B cell (primary cell): ENCODE results near the gene SSBP2. TPM values are rescaled to one million over a fixed set of nuclear protein-coding genes. Genes with fewer than 3 reads are reported as not detected.

Source experiments
- ATAC-seq: fragments of 200-7000 bp; cut with Tn5 transposase; one replicate; pipeline ENCODE4 v1.10.0; 2021; ENCODE audit warnings: low read depth, mild to moderate bottlenecking, moderate number of reproducible peaks, moderate library complexity
- CTCF ChIA-PET: fragments of 350-600 bp; sonication (Branson Sonifier 250); formaldehyde crosslinking; loops from one replicate; lab custom pipeline; 2021; ENCODE audit warnings: antibody characterized with exemption, inconsistent platforms; lab: Charles Lee
- POLR2A ChIA-PET: fragments of 350-600 bp; sonication (Branson Sonifier 250); formaldehyde crosslinking; loops from one replicate; lab custom pipeline; 2021; ENCODE audit warnings: antibody characterized with exemption; lab: Charles Lee
- DNase-seq: peaks from one replicate; pipeline ENCODE4 v3.0.0; 2013
- H2AFZ ChIP-seq: 2 replicates; pipeline ENCODE4 v1.6.1; 2012; ENCODE audit warnings: mild to moderate bottlenecking, low read depth, low read length; ENCODE audit not compliant: insufficient read depth, poor library complexity, severe bottlenecking
- H3K27ac ChIP-seq, 2 donors: 1 replicate in 1 of 2; 2 replicates in 1 of 2; pipeline ENCODE4 v1.5.1; 2012 to 2013; ENCODE audit warnings: low read length in 2 of 2, mild to moderate bottlenecking in 2 of 2, moderate library complexity in 1 of 2
- H3K27me3 ChIP-seq, 4 experiments: fragments of 200-600 bp in 1 of 4; sonication (generic) in 1 of 4; replicated peaks in 1 of 4; 1 replicate in 2 of 4; 2 replicates in 2 of 4; pipeline versions ENCODE4 v1.6.1 to v1.7.0; 2013 to 2016; ENCODE audit warnings: low read length in 3 of 4, mild to moderate bottlenecking in 2 of 4, mixed read lengths in 1 of 4, moderate library complexity in 1 of 4; ENCODE audit not compliant: insufficient read depth in 4 of 4, control insufficient read depth in 3 of 4; ENCODE audit errors: control extremely low read depth in 1 of 4
- H3K36me3 ChIP-seq, 2 experiments: replicated peaks in 1 of 2; 1 replicate in 1 of 2; 2 replicates in 1 of 2; pipeline versions ENCODE4 v1.6.1 to v1.7.1; 2013; ENCODE audit warnings: low read length in 1 of 2; ENCODE audit not compliant: insufficient read depth in 2 of 2, control insufficient read depth in 1 of 2; ENCODE audit errors: control extremely low read depth in 1 of 2, extremely low read depth in 1 of 2
- H3K4me1 ChIP-seq, 2 donors: fragments of 200-600 bp in 1 of 2; sonication (generic) in 1 of 2; 1 replicate in 1 of 2; 2 replicates in 1 of 2; pipeline versions ENCODE4 v1.5.1 to v1.6.1; 2013 to 2017; ENCODE audit warnings: low read length in 2 of 2; ENCODE audit not compliant: control insufficient read depth in 2 of 2, insufficient read depth in 2 of 2
- H3K4me2 ChIP-seq: replicated peaks from 2 replicates; pipeline ENCODE3; 2012; ENCODE audit warnings: mild to moderate bottlenecking, low read depth, low read length; ENCODE audit not compliant: poor library complexity, severe bottlenecking
- H3K4me3 ChIP-seq, 5 experiments: fragments of 200-600 bp in 1 of 5; sonication (generic) in 1 of 5; 1 replicate in 3 of 5; 2 replicates in 2 of 5; pipeline versions ENCODE4 v1.5.1 to v1.7.0; 2011 to 2016; ENCODE audit warnings: low read length in 4 of 5, mild to moderate bottlenecking in 4 of 5, low read depth in 2 of 5, control low read depth in 1 of 5, moderate library complexity in 1 of 5; ENCODE audit not compliant: insufficient read depth in 1 of 5; ENCODE audit errors: control extremely low read depth in 1 of 5, extremely low read depth in 1 of 5
- H3K79me2 ChIP-seq: fragments of 200-600 bp; sonication (generic); one replicate; pipeline ENCODE4 v1.6.0; 2016; ENCODE audit warnings: low read length; ENCODE audit not compliant: control insufficient read depth, insufficient read depth
- H3K9ac ChIP-seq: fragments of 200-600 bp; sonication (generic); 2 replicates; pipeline ENCODE4 v1.6.1; 2017; ENCODE audit warnings: mild to moderate bottlenecking, low read length, moderate library complexity
- H3K9me3 ChIP-seq, 3 donors: one replicate each; pipeline versions ENCODE4 v1.6.1 to v1.7.1; 2013; ENCODE audit warnings: low read length in 2 of 3; ENCODE audit not compliant: control insufficient read depth in 2 of 3, insufficient read depth in 1 of 3; ENCODE audit errors: control extremely low read depth in 1 of 3
- H4K20me1 ChIP-seq: 2 replicates; pipeline ENCODE4 v1.6.0; 2012; ENCODE audit warnings: mild to moderate bottlenecking, low read length; ENCODE audit not compliant: insufficient read depth, control insufficient read depth, poor library complexity, severe bottlenecking
- H3K27ac Mint-ChIP-seq: one replicate; pipeline ENCODE4 v1.8.0; 2021; ENCODE audit warnings: mixed read lengths
- H3K27me3 Mint-ChIP-seq: one replicate; pipeline ENCODE4 v1.8.0; 2021; ENCODE audit warnings: mixed read lengths
- H3K4me1 Mint-ChIP-seq: one replicate; pipeline ENCODE4 v1.8.0; 2021; ENCODE audit warnings: mixed read lengths
- H3K4me3 Mint-ChIP-seq: one replicate; pipeline ENCODE4 v1.8.0; 2021; ENCODE audit warnings: mixed read lengths
- H3K9me3 Mint-ChIP-seq: one replicate; pipeline ENCODE4 v1.8.0; 2022; ENCODE audit warnings: mixed read lengths; ENCODE audit not compliant: insufficient read depth
- CTCF ChIP-seq: fragments of 200-600 bp; IDR thresholded peaks from one replicate; pipeline ENCODE4 v1.8.0; 2022; ENCODE audit warnings: antibody characterized with exemption, mild to moderate bottlenecking
- EZH2 ChIP-seq: IDR thresholded peaks from 2 replicates; pipeline ENCODE4 v1.6.1; 2012; ENCODE audit warnings: borderline replicate concordance, low read depth, mild to moderate bottlenecking, moderate library complexity, low read length; ENCODE audit not compliant: insufficient read depth, poor library complexity, severe bottlenecking
- WGBS: methylation state at CpG from one replicate; pipeline ENCODE4 v1.1.5; 2013; ENCODE audit warnings: missing lambda C conversion rate; ENCODE audit not compliant: insufficient coverage; 5-methylcytosine and 5-hydroxymethylcytosine counted together
- intact Hi-C: fragments of 100-400 bp; cut with micrococcal nuclease; formaldehyde crosslinking; loops from one replicate; pipeline ENCODE4 v1.10.0; 2022
- polyA plus RNA-seq: library from polyadenylated mRNA; depleted of rRNA; stranded (reverse); fragments of >200 nt; gene quantifications from 2 replicates; pipeline ENCODE4 v1.2.3, GENCODE V29; 2012
- total RNA-seq, 2 donors: library from RNA; stranded (reverse); fragments of 120-200 nt in 1 of 2; gene quantifications; 1 replicate in 1 of 2; 2 replicates in 1 of 2; pipeline versions ENCODE4 v1.2.3 to v1.2.4, GENCODE V29; 2013 to 2022

Gene SSBP2
- total and polyA plus RNA-seq, 2 donors (not counting 1 experiment from before 2014, with no cell fraction given) = 40.9 to 49.6 TPM

DNA sequence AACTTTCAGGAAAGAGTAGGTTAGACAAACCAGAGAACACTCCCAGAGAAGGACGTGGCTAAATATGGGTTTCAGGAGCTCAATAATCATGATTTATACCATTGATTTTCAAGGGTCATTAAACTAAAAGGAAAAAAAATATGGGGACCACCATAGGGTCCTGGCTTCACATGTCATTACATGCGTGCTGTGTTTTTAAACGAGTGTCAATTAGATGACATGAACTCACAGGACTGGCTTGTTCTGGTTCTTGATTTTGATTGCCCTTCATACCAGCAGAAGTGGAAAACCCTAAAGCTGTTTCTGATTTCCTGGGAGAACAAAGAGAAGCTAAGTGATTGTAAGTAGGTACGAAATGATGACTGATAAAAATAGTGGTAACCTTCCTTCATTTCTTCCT lies 362.7 kb downstream of the SSBP2 start:
- no peak overlapping the region for H3K27ac Mint-ChIP-seq
- intact Hi-C loops = no loop called here
- Histone ChIP-seq H2AFZ (no peak overlapping the region), H3K9ac (no peak overlapping the region), H3K27ac (no peak overlapping the region), H3K27me3 (peaks cover 0 to 15% (median 8%) of the 10 kb centered on the region in 4 experiments), H3K4me1 (no peaks in the 10 kb centered on the region), H3K4me2 (no peak overlapping the region), H4K20me1 (no peaks in the 10 kb centered on the region), H3K4me3 (no peak overlapping the region), H3K9me3 (no peaks in the 10 kb centered on the region), H3K79me2 (no peaks in the 10 kb centered on the region), H3K36me3 (no peaks in the 10 kb centered on the region)
- DNase-seq = no peak
- no peak overlapping the region for H3K4me3 Mint-ChIP-seq
- TF ChIP-seq EZH2 = no peak
- TF ChIP-seq CTCF = no peak
- POLR2A ChIA-PET = no interaction called here
- ATAC-seq = no peak
- H3K27me3 Mint-ChIP-seq = peaks cover 33% of the 10 kb centered on the region
- WGBS = 100% methylated on average over 2 of the region's 4 CpGs
- CTCF ChIA-PET = no interaction called here
- H3K4me1 Mint-ChIP-seq = no peaks in the 10 kb centered on the region
- no peaks in the 10 kb centered on the region for H3K9me3 Mint-ChIP-seq

- ChIA-PET POLR2A (interaction anchor here (0.6 kb wide), 1 partner anchor 592 kb away, joined by 3 read pairs; no protein-coding TSS in a partner anchor), CTCF (no interaction called here)
- DNase-seq (no peak), ATAC-seq (no peak)
- H3K4me1 Mint-ChIP-seq = no peaks in the 10 kb centered on the region
- Histone ChIP-seq H3K79me2 (no peaks in the 10 kb centered on the region), H3K9ac (no peak overlapping the region), H2AFZ (no peak overlapping the region), H3K27ac (no peak overlapping the region), H4K20me1 (no peaks in the 10 kb centered on the region), H3K4me1 (no peaks in the 10 kb centered on the region), H3K4me2 (no peak overlapping the region), H3K4me3 (no peak overlapping the region), H3K36me3 (no peaks in the 10 kb centered on the region), H3K9me3 (no peaks in the 10 kb centered on the region), H3K27me3 (no peaks in the 10 kb centered on the region)
- H3K27ac Mint-ChIP-seq = no peak overlapping the region
- WGBS = 100% methylated on average over 2 of the region's 2 CpGs
- no peak overlapping the region for H3K4me3 Mint-ChIP-seq
- TF ChIP-seq EZH2 (no peak), CTCF (no peak)
- H3K9me3 Mint-ChIP-seq = no peaks in the 10 kb centered on the region
- peaks cover 6% of the 10 kb centered on the region for H3K27me3 Mint-ChIP-seq
- intact Hi-C loops = no loop called here
Measured at GRCh38 chr5:81383867-81384266, 367.0 kb downstream of the SSBP2 start.
